ENCODE measurements around the gene SCN7A. TPM values are rescaled to one million over a fixed set of nuclear protein-coding genes. Genes with fewer than 3 reads are reported as not detected.

The SCN7A gene
- not detected for total RNA-seq

- Mint-ChIP-seq H3K36me3 (ENCODE audit: insufficient read depth in 2 of 2) (no peaks in the 10 kb centered on the region), H3K4me3 (no peak within 1 kb of the TSS), H3K27ac (no peak within 1 kb of the TSS), H3K9me3 (peaks cover 0 to 5% of the 10 kb centered on the region in 2 donors), H3K27me3 (ENCODE audit: low read depth) (no peaks in the 10 kb centered on the region), H3K4me1 (ENCODE audit: low read depth) (no peaks in the 10 kb centered on the region)
- no peak for DNase-seq
- no peak for ATAC-seq (replicated peaks in 1 of 2)
These were observed at the start of gene SCN7A for GRCh38 chr2:166494140-166494624. SCN7A (minus strand) TSS chr2:166494249; CDS start chr2:166477696, 16,553 bp downstream.

GRCh38 chr2:166539340-166540162 lies 45.5 kb upstream of the SCN7A start:
- peak; percentile 4 to 44 for DNase-seq

GRCh38 chr2:166536111-166536510 lies 42.1 kb upstream of the SCN7A start:
- peaks cover 13% of the 10 kb centered on the region for H3K27me3 Mint-ChIP-seq (ENCODE audit: low read depth)
- DNase-seq (no peak), ATAC-seq (replicated peaks in 1 of 2) (no peak)
- H3K27ac Mint-ChIP-seq = no peak overlapping the region
- no peaks in the 10 kb centered on the region for H3K4me1 Mint-ChIP-seq (ENCODE audit: low read depth)
- no peak overlapping the region for H3K4me3 Mint-ChIP-seq
- no peaks in the 10 kb centered on the region for H3K9me3 Mint-ChIP-seq
- H3K36me3 Mint-ChIP-seq (ENCODE audit: insufficient read depth in 2 of 2) = no peaks in the 10 kb centered on the region

More at GRCh38 chr2:166539340-166540162, 45.5 kb upstream of the SCN7A start:
- Mint-ChIP-seq H3K36me3 (ENCODE audit: insufficient read depth in 2 of 2) (no peaks in the 10 kb centered on the region), H3K4me3 (no peak overlapping the region), H3K4me1 (ENCODE audit: low read depth) (no peaks in the 10 kb centered on the region), H3K9me3 (no peaks in the 10 kb centered on the region), H3K27ac (no peak overlapping the region), H3K27me3 (ENCODE audit: low read depth) (no peaks in the 10 kb centered on the region)
- peak; percentile 66 to 71 for ATAC-seq (replicated peaks in 1 of 2)

- no peaks in the 10 kb centered on the region for H3K4me1 Mint-ChIP-seq (ENCODE audit: low read depth)
- no peaks in the 10 kb centered on the region for H3K27me3 Mint-ChIP-seq (ENCODE audit: low read depth)
- no peak overlapping the region for H3K4me3 Mint-ChIP-seq
- no peaks in the 10 kb centered on the region for H3K9me3 Mint-ChIP-seq
- ATAC-seq (replicated peaks in 1 of 2) (no peak), DNase-seq (no peak)
- H3K36me3 Mint-ChIP-seq (ENCODE audit: insufficient read depth in 2 of 2) = no peaks in the 10 kb centered on the region
- no peak overlapping the region for H3K27ac Mint-ChIP-seq
These were observed 27.1 kb upstream of the SCN7A start for GRCh38 chr2:166521155-166521554.

- no peaks in the 10 kb centered on the region for H3K9me3 Mint-ChIP-seq
- no peaks in the 10 kb centered on the region for H3K4me1 Mint-ChIP-seq (ENCODE audit: low read depth)
- ATAC-seq (replicated peaks in 1 of 2) = no peak
These were observed 26.6 kb upstream of the SCN7A start for GRCh38 chr2:166520604-166521003.

GRCh38 chr2:166519391-166519962 lies 25.4 kb upstream of the SCN7A start:
- H3K4me1 Mint-ChIP-seq (ENCODE audit: low read depth) = no peaks in the 10 kb centered on the region
- no peak overlapping the region for H3K27ac Mint-ChIP-seq

More at GRCh38 chr2:166520604-166521003, 26.6 kb upstream of the SCN7A start:
- H3K36me3 Mint-ChIP-seq (ENCODE audit: insufficient read depth in 2 of 2) = no peaks in the 10 kb centered on the region
- no peaks in the 10 kb centered on the region for H3K27me3 Mint-ChIP-seq (ENCODE audit: low read depth)
- DNase-seq = no peak
- H3K4me3 Mint-ChIP-seq = no peak overlapping the region
- no peak overlapping the region for H3K27ac Mint-ChIP-seq

GRCh38 chr2:166518634-166519390 lies 24.8 kb upstream of the SCN7A start:
- ATAC-seq (replicated peaks in 1 of 2) (no peak), DNase-seq (no peak)
- H3K36me3 Mint-ChIP-seq (ENCODE audit: insufficient read depth in 2 of 2) = no peaks in the 10 kb centered on the region

More at GRCh38 chr2:166519391-166519962, 25.4 kb upstream of the SCN7A start:
- no peak for ATAC-seq (replicated peaks in 1 of 2)
- Mint-ChIP-seq H3K4me3 (no peak overlapping the region), H3K27me3 (ENCODE audit: low read depth) (no peaks in the 10 kb centered on the region), H3K36me3 (ENCODE audit: insufficient read depth in 2 of 2) (no peaks in the 10 kb centered on the region), H3K9me3 (no peaks in the 10 kb centered on the region)
- DNase-seq = no peak

GRCh38 chr2:166517533-166518061 lies 23.5 kb upstream of the SCN7A start:
- no peaks in the 10 kb centered on the region for H3K9me3 Mint-ChIP-seq
- no peak overlapping the region for H3K4me3 Mint-ChIP-seq
- H3K27ac Mint-ChIP-seq = no peak overlapping the region
- DNase-seq (no peak), ATAC-seq (replicated peaks in 1 of 2) (no peak)
- no peaks in the 10 kb centered on the region for H3K36me3 Mint-ChIP-seq (ENCODE audit: insufficient read depth in 2 of 2)
- no peaks in the 10 kb centered on the region for H3K4me1 Mint-ChIP-seq (ENCODE audit: low read depth)
- no peaks in the 10 kb centered on the region for H3K27me3 Mint-ChIP-seq (ENCODE audit: low read depth)

More at GRCh38 chr2:166518634-166519390, 24.8 kb upstream of the SCN7A start:
- H3K27ac Mint-ChIP-seq = no peak overlapping the region
- H3K4me3 Mint-ChIP-seq = no peak overlapping the region
- H3K4me1 Mint-ChIP-seq (ENCODE audit: low read depth) = no peaks in the 10 kb centered on the region
- no peaks in the 10 kb centered on the region for H3K9me3 Mint-ChIP-seq
- H3K27me3 Mint-ChIP-seq (ENCODE audit: low read depth) = no peaks in the 10 kb centered on the region

GRCh38 chr2:166516712-166517303 lies 22.8 kb upstream of the SCN7A start:
- DNase-seq (peak in 1 of 2 donors; percentile 1), ATAC-seq (replicated peaks in 1 of 2) (no peak)
- H3K27me3 Mint-ChIP-seq (ENCODE audit: low read depth) = no peaks in the 10 kb centered on the region
- no peak overlapping the region for H3K27ac Mint-ChIP-seq
- H3K4me1 Mint-ChIP-seq (ENCODE audit: low read depth) = no peaks in the 10 kb centered on the region
- no peaks in the 10 kb centered on the region for H3K36me3 Mint-ChIP-seq (ENCODE audit: insufficient read depth in 2 of 2)
- H3K4me3 Mint-ChIP-seq = no peak overlapping the region
- no peaks in the 10 kb centered on the region for H3K9me3 Mint-ChIP-seq

GRCh38 chr2:166513952-166514351 lies 19.9 kb upstream of the SCN7A start:
- no peaks in the 10 kb centered on the region for H3K36me3 Mint-ChIP-seq (ENCODE audit: insufficient read depth in 2 of 2)
- no peak for ATAC-seq (replicated peaks in 1 of 2)
- no peak overlapping the region for H3K4me3 Mint-ChIP-seq
- H3K9me3 Mint-ChIP-seq = peaks cover 0 to 2% of the 10 kb centered on the region in 2 donors
- no peaks in the 10 kb centered on the region for H3K4me1 Mint-ChIP-seq (ENCODE audit: low read depth)
- no peaks in the 10 kb centered on the region for H3K27me3 Mint-ChIP-seq (ENCODE audit: low read depth)
- H3K27ac Mint-ChIP-seq = no peak overlapping the region
- DNase-seq = no peak

GRCh38 chr2:166499281-166499680 lies 5.2 kb upstream of the SCN7A start:
- Mint-ChIP-seq H3K36me3 (ENCODE audit: insufficient read depth in 2 of 2) (no peaks in the 10 kb centered on the region), H3K27me3 (ENCODE audit: low read depth) (no peaks in the 10 kb centered on the region), H3K4me1 (ENCODE audit: low read depth) (no peaks in the 10 kb centered on the region), H3K27ac (no peak overlapping the region), H3K9me3 (peaks cover 0 to 2% of the 10 kb centered on the region in 2 donors), H3K4me3 (no peak overlapping the region)
- ATAC-seq (replicated peaks in 1 of 2) (no peak), DNase-seq (no peak)

GRCh38 chr2:166491461-166491860 lies 2.6 kb downstream of the SCN7A start:
- DNase-seq (no peak), ATAC-seq (replicated peaks in 1 of 2) (no peak)
- Mint-ChIP-seq H3K4me1 (ENCODE audit: low read depth) (no peaks in the 10 kb centered on the region), H3K9me3 (peaks cover 0 to 3% of the 10 kb centered on the region in 2 donors), H3K36me3 (ENCODE audit: insufficient read depth in 2 of 2) (no peaks in the 10 kb centered on the region), H3K27ac (no peak overlapping the region), H3K27me3 (ENCODE audit: low read depth) (no peaks in the 10 kb centered on the region), H3K4me3 (no peak overlapping the region)

Measured in activated T-cell treated with anti-CD3 and anti-CD28 coated beads, Interleukin-2, amount 50 U/mL, for 72 hours (primary cell).